CD4-positive, alpha-beta T cell treated with Interleukin-12 subunit alpha and Interleukin-12 subunit beta, for 1 hour (primary cell): ENCODE results near the gene SLC4A1AP.
A peak's percentile ranks its signal among the peaks of the same experiment; 100 is the strongest.

Experiments used
- DNase-seq: peaks from one replicate; pipeline ENCODE4 v3.0.0-alpha.2; 2020

SLC4A1AP gene

DNA sequence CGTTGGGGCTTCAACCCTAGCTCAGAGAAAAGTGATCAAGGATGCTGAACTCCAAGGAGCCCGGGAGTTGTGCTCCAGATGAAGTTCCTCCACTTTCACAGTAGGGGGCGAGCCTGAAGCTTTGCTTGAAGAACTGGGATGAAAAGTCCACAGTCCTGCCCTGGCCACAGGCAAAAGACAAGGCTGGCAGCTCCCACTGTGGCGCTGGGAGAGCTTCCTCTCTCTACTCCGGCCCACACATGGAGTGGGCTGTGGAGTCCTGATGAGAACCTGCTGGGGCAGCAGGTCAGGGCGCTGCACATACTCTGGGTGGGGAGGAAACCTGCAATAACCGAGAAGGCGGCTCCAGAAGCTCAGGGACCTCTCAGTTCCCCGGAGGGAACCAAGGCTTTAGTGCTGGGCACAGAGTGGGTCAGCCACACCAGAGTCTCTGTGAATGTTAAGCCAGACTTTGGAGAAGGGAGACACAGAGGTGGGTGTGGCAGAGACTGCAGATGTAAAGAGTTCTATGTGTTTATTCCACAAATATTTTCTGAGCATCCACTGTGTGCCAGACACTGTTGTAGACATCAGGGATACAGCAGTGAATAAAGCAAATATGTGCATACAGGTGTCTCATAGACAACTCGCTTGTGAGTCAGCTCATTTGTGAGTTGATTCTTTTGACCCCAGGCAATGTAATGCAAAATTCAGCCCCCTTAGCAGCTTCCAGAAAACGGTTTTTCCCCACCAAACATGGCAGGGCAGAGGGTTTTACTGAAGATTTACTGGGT is 59.9 kb downstream of the SLC4A1AP start:
- peak; percentile 24 for DNase-seq

DNA sequence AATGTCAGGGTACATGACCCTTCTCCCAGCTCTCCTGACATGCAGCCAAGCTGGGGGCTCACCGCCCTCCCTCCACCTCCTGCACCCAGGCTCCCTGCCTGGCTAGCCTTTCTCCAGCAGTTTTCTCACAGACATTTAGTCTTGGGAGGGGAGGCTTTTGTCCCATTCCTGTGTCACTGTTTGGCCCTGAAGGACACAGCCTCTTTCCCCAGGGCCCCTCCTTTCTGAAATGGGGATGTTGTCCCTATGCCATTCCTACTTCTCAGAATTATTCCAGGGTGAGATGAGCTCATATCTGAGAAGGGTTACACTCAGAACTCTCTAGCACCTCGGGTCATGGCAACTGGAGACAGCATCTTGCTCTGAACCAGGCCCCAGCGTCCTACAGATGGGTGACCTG is 60.5 kb downstream of the SLC4A1AP start:
- DNase-seq = no peak

DNA sequence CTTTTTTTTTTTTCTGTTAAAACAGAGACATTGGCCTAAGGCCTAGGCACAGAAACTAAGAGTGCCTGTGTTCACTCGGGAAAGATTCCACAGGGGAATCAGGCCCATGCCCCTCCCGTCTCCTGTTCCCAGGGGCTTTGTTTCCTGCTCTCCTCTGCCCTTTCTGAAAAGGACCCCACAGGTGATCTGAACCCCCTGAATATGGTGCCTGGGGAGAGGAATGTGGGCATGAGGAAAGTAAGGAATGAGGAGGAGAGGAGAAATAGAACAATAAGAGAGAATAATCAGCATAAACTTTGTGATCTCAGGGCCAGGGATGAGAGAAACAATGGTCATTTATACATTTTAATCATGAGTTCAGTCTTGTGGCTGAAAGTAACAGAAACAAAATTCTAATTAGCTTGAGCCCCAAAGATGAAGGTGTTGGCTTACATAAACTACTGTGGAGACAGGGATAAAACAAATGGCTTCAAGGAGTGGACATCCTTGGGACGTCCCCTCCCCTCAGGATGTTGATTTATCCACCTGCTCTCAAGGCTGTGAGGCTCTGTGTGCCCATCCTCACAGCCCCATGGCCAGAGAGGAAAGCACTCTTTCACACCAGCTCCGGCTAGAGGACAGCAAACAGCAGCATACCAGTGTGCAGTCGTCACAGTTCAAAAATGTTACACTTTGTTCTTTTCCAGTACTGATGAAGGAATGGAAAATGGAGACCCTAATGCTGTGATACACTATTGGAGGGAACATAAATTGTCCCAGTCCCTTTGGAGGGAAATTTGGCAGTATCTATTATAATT is 61.4 kb downstream of the SLC4A1AP start:
- DNase-seq = no peak

DNA sequence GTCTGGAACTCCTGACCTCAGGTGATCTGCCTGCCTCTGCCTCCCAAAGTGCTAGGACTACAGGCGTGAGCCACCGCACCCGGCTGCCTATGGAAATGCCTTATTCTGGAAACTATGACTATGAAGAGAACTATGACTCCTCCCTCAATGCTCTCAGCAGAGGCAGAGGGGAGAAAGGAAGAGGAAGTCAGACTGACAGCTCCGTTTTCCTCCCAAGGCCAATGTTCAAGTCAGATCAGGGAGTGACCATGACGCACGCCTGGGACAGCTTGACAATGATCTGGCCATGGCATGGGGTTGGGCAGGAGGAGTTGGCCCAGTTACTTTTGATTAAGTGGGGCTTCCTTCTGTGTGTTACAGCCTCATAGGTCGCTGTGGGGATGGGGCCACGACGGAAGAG is 63.6 kb downstream of the SLC4A1AP start:
- DNase-seq = no peak

DNA sequence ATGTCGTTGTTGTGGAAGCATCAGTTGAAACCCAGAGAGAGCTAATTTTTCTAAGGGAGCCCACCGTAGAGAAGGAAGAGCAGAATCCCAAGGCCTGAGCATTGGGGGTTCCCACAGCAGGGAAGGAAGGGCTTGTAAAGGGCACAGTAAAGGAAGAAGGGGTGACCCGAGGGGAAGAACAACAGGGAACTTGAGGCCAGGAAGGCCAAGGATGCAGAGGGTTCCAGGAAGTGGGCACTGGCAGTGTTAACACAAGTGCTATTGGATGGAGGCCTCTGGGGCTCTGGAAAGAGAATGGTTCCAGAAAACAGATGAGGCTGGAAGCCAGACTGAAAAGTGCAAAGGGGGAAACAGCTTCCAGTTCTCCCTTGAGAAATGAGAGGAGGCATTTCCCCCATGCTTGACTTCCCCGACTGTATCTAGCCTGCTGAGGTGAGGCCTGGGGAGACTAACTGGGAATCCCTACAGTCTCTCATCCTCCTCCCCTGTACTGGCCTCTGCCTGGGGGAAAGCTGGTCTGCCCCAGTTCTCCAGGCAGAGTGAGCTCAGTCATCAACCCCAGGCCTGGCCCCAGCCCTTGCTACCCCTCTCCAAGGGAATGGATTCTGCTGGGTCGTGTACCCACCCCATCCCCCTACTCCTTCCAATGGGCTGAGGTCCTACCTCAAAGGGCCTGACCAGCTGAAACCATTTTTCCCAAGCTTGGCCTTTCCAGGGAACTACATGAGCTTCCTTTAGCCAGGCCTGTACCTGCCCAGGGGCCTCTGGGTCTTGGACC is 64.6 kb downstream of the SLC4A1AP start:
- no peak for DNase-seq

DNA sequence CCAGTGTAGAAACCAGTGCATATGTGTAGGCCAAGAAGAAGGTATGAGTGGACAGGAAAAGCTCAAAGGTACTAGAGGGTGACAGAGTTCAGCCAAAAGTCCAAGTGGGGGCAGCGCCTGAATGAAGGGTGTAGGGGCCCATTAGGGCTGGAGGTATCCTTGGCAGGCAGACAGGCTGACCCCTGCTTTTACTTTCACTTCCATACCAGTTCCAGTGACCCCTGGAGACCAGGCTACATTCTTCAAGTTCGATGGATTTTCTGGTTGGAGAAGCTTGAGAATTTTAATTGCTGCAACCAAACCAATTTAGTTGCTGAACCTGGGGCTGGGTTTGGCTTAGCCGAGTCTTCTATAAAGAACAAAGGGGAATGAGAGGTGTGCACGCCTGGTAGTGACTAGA is 65.5 kb downstream of the SLC4A1AP start:
- no peak for DNase-seq

DNA sequence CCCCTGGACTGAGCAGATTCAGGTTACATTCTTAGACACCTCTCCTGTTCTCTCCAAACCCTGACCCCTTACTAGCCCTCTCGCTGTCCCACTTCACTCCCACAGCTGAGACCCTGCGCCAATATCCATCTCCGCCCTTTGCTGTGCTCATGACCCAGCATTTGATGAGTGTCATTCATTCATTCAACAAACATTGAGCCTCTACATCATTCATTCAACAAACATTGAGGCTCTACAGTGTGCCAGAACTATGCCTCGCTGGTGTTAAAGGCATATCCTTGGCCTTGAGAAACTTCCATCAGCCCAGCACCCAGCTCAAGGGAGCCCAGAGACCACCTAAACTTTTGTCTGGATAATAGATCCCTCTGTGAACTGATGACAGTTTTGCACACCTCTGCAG is 65.9 kb downstream of the SLC4A1AP start:
- no peak for DNase-seq

DNA sequence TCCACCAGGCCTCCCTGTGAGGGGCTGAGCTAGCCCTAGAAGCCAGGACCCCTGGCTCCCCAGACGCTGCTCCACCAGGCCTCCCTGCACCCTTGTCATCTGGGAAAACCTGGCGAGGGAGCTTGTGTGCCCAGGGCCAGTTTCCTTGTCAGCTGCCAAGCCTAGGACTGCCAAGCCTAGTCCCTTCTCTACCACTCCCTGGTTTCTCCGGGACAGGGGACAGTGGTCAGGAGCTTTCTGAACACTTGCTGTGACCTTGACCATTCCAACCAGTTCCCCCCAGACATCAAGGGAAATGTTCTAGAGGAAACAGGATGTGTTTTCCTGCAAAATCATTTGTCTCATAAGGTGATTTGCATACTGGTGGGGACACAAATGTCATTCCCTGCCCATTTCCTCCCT is 66.6 kb downstream of the SLC4A1AP start:
- no peak for DNase-seq

DNA sequence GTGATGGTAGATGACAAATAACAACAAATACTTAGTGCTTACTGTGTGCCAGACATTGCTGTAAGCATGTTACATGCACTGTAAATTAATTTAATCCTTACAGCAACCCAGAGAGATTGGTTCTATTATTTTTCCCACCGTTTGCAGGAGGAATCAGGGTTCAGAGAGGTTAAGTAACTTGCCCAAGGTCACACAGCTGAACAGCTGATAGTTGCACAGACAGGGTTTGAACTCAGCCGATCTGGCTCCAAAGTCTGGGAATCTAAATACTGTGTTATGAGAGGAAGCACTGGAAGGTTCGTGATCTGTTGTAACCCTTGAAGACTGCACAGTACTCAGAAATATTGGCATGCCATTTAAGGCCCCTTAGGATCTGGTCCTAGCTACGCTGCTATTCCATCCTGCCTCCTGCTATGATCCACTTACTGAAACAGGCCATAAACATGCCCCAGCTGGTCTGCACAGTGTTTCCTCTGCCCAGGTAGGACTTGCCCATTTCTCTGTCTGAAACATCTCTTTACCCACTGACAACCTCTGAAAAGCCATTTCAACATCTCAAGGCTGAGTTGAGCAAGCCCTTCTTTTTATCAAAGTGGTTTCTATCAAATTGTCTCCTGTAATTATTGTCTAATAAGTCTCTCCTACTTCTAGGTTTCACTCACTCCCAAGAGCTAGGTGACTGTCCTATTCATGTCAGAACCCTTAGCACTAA is 67.4 kb downstream of the SLC4A1AP start:
- DNase-seq = no peak

DNA sequence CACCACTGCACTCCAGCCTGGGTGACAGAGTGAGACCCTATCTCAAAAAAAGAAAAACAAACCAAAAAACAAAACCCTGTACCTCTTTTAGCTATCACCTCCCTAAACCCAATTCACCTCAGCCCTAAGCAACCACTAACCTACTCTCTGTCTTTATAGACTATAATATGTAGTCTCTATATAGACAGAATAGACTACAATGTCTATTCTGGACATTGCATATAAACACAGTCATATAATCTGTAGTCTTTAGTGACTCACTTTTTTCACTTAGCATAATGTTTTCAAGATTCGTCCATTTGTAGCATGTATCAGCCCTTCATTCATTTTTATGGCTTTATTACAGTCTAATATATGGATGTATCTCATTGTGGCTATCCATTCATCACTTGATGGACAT is 70.6 kb downstream of the SLC4A1AP start:
- no peak for DNase-seq

DNA sequence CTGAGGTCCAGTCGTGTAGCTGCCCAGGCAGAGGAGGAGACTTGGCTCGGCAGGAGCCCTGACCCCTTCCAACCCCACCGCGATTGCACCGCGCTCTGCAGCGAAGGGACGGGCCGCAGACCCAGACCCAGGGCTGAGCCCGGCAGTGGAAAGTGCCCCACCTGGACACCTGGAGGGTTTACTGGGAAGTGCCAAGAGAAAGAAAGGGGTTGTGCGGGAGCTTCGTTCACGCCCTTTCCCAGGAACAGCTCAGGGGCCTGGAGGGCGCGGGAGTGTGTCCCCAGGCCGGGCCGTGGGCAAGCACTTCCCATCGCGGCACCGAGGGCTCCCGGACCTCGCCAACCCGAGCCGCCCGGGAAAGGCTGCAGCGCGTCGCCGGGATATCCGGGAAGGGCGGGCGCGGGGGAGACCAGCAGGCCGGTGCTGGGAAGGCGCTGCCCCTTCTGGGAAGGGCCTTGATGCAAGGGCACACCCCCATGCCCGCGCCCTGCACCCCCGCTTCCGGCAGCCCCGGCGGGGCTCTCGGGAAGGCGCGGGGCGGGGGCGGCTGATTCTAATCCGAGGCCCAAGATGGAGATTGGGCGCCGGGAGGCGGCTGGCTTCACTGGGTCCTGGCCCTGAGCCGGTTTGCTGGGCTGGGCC is 71.7 kb downstream of the SLC4A1AP start:
- peak; percentile 26 for DNase-seq

DNA sequence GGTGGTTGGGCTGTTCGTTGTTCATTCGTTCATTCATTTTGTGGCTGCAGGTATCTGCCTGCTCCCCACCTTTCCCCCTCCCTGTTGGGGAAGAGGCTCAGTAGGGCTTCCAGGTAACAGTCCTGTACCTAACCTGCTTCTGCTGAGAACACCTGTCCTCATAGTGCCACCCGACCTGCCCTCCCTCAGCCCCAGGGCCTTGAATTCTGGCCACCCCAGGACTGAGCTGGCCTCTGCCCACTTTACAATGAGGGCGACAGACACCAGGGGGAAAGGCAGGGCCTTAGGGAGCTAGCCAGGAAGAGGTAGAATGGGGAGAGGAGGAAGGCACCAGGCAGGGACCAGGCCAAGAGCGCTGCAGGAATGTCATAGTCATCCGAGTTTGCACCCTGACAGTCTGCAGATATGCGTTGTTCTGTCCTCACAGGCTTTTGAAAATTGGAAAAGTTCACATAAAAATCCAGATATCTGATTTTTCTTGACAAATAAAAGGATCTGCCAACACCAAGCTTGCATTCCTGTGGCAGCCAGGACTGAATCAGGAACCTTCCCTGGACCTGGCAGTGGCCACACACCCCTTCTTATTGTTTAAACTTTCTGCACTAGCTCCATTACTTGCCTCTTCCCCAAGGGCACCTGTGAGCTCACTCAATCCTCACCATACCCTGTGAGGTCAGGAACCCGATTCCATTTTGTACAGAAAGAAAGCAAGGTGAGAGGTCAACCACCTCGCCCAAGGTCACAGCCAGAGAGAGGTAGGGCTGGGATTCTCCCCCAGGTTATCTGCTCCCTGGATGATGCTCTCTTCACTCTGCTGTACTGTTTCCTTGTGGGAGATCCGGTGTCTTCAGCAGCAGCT is 72.6 kb downstream of the SLC4A1AP start:
- no peak for DNase-seq

DNA sequence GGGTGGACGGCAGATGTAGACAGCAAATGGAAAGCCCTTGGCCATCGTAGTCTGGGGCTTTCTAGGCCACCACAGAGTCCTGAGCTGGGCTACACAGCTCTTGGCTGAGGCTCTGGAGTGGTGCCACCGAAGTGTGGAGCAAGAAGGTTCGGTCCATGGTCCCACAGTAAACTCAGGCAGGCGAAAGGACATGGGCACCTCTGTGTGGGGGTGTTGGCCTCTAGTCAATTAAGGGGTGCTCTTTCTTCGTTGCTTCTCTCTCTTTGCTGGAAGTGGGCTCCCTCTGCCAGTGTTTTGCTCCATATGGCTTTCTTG is 73.2 kb downstream of the SLC4A1AP start:
- DNase-seq = no peak

DNA sequence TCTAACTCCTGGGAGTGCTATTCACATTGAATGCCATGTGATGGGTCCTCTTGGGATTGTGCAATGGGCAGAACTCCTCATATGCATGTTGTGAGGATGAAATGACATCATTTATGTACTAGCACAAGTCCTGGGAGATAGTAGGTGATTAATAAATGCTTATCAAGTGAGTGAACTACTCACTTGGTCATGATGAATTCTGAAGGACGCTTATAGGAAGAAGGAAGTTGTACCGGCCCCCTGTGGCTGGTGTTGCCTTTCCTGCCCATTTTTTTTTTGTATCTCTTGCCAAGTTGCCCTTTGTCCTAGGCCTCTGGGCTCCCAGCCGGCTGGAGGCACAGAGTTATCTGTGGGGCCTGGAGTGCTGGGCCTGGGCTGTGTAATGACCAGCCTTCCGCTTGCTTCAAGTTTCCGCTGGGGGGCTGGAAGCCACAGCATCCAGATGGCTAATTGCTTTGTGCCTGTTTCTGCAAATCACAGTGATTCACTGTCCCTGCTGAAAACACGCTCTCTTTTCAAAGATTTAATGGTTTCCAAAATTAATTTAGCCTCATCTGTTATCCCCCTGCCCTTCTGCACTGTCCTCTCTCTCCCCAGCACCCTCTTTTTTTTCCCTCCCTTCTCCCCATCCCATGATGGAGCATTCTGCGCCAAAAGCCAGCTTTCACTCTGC is 74.1 kb downstream of the SLC4A1AP start:
- no peak for DNase-seq

DNA sequence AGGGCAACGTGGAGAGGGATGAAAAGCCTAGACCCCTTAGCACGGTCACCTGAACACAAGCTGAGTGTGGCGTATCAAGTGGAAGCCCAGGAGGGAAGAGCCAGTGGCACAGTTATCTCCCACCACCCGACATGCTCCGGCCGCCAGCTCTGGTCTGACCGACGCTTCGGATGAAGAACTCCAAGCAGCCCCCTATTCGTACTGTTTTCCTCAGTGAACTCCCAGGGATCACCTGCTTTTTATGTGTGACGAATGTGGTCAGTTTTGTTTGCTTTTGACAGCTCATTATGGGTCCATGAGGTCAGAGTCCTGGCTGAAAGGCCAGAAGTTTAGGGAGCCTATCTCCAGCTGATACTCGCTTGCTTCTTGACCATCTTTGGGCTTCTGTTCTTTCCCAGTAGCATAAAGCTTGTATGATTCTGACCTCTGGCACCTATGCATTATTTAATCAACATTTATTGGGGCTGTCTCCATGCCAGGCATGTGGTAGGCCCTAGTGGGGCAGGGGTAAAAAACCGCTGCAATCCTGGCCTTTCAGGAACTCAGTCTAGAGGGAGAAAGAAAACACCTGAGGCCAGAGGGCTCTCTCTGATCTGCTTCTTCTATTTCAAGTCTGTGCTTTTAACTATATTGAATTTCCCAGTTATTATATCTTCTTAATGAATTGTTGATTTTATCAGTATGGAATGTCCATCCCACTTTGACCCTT is 74.8 kb downstream of the SLC4A1AP start:
- DNase-seq = no peak

DNA sequence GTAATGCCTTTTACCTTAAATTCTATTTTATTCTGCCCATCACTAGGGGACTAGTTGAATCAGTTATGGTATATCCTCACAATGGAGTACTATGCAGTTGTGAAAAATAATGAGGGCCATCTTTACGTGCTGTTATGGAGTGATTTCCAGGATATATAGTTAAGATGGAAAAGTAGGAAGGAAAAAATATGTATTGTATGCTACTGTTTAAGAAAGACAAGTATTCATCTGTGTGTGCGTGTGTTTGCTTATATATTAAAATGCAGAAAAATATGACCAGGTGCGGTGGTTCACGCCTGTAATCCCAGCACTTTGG is 75.3 kb downstream of the SLC4A1AP start:
- no peak for DNase-seq

DNA sequence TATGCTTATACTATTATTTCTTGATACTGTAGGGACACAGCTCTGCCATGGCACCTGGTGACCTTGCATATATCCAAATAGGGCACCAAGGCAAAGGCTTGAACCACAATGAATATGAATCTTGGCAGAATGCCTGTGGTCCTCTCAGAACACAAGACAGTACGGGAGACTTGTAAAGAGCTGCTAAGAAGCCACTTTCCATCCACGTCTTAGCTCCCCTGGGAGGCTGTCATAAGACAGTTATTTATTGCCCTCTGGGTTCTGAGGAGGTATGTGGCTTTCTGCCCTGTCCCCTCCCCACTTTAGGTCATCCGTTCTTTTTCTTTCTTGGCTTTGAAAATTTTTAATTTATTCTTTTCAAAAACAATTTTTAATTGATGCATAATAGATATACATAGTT is 78.0 kb downstream of the SLC4A1AP start:
- DNase-seq = no peak

DNA sequence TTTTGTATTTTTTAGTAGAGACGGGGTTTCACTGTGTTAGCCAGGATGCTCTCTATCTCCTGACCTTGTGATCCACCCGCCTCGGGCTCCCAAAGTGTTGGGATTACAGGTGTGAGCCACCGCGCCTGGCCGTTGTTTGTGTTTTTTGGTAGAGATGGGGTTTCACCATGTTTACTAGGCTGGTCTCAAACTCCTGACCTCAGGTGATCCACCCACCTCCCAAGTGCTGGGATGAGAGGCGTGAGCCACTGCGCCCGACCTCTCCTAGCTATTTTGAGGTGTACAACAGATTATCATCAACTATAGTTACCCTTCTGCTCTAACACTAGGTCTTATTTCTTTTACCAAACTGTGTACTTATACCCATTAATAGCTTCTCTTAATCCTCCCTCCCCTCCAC is 78.9 kb downstream of the SLC4A1AP start:
- no peak for DNase-seq
